Activated effector memory CD4-positive, alpha-beta T cell treated with Interleukin-2 at 50 U/mL for 16 hours (primary cell): ENCODE results near the gene TMX1.

Source experiments
- DNase-seq: peaks from one replicate; pipeline ENCODE4 v3.0.0-alpha.2; 2020

The TMX1 gene

GRCh38 chr14:51244591-51244990, 4.5 kb downstream of the TMX1 start:
- no peak for DNase-seq

DNA sequence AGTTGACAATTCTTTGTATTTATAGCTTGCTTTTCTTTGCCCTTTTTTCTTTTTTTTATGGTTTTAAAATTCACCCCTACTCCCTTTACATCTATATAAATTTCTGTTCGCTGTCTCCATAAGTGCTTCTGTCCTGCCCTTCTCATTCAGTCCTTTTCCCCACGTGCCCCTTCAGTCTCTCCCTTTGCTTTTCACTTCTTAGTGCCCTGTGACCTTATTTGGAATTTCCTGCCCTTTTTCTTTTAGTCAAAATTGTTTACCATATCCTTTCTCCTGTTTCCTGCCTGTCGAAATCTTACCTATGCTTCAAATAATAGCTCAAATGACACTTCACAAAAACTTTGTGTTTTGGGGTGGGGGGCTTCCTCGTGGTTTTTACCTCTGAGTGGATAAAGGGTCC, 6.0 kb downstream of the TMX1 start:
- DNase-seq: no peak

- DNase-seq: no peak
These were observed 8.3 kb downstream of the TMX1 start for GRCh38 chr14:51248016-51248987.

GRCh38 chr14:51251486-51251885, 11.4 kb downstream of the TMX1 start:
- DNase-seq: no peak

- DNase-seq: no peak
These were observed 13.8 kb downstream of the TMX1 start for GRCh38 chr14:51253880-51254279.

DNA sequence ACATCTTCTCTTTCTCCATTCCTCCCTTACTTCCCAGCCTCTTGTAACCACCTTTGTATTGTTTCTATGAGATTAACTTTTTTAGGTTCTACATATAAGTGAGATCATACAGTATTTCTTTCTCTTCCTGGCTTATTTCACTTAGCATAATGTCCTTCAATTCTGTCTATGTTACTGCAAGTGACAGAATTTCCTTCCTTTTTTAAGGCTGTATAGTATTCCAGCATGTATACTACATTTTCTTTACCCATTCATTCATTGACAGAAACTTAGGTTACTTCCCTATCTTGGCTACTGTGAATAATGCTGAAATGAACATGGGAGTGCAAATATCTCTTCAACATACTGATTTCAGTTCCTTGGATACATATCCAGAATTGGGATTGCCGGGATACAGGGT, 18.2 kb downstream of the TMX1 start:
- DNase-seq: no peak

DNA sequence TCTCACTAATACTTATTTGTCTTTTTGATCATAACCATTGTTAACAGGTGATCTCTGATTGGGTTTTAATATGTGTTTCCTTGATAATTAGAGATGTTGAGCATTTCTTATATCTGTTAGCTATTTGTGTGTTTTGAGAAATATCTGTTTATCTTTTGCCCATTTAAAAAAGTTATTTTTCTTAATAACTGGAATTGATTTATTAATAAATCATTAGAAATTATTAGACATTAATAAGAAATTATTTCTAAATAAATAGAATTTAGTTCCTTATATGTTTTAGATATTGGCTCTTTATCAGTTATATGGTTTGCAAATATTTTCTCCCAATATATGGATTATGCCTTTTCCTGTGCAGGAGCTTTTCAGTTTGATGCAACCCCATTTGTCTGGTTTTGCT, 18.7 kb downstream of the TMX1 start:
- no peak for DNase-seq

DNA sequence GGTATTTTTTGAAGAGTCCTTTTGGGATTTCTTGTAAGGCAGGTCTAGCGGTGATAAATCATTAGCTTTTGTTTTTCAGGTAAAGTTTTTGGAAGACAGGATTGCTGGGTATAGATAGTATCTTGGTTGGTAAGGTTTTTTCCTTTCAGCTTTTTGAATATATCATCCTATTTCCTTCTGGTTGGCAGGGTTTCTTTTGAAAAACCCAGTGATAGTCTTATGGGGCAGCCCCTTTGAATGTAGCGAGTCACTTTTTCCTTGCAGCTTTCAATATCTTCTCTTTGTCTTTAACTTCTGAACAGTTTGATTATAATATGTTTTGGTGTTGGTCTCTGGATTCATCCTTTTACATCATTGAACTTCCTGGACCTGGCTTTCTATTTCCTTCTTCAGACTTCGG, 20.2 kb downstream of the TMX1 start:
- DNase-seq: no peak

- DNase-seq: no peak
These were observed 21.1 kb downstream of the TMX1 start for GRCh38 chr14:51261151-51261550.

DNA sequence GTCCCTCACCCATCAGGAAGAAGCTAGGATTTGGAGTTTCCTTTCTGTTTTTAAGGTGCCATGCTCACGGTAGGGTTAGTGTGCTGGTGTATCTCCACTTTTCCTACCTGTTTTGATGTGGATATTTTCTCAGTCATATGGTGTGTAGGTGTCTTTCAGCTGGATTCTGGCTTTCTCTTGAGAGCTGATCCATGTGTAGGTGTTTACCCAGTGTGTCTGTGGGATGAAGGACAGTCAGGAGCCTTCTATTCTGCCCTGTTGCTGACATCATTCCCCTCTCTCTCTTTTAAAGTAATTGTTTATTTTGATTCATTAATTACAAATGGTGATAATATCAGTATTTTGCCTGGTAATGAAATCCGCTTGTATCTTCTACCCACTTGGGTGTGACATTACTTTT, 22.8 kb downstream of the TMX1 start:
- DNase-seq: no peak

GRCh38 chr14:51269634-51270033, 29.6 kb downstream of the TMX1 start:
- DNase-seq: no peak

- DNase-seq: no peak
These were observed 36.6 kb downstream of the TMX1 start for GRCh38 chr14:51276605-51277004.

- DNase-seq: no peak
These were observed 37.8 kb downstream of the TMX1 start for GRCh38 chr14:51277753-51278415.

- DNase-seq: no peak
These were observed 42.5 kb downstream of the TMX1 start for GRCh38 chr14:51282517-51282916.

DNA sequence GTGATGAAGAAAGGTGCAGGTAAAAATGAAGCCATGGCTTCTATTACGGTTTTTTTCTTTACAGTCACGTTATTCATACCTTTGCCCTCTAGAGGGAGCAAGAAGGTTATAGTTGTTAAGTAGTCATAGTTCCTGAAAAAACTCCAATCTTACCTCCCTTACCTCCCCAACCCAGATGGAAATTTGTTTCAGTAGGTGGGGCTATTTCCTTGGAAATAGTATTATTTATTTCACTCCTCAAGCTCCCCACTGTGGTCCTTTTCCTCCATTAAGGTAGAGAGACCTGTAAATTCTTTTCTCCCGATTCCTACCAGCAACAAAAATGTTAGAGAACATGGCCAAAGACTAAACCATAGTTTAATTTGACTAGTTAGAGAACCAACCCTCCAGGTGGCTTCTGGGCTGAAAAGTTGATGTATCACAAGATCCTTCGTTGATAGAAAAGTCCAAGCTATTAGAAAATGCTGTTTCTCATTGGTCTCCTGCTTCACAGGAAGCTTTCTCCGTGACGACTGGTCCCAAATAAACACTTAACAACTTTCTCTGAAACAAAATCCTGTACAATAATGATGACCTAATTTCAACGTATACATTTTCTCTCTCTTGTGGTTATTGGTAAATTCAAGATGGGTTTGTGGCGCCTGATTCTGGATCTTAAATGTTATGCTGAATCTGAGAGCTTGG, 43.5 kb downstream of the TMX1 start:
- no peak for DNase-seq

GRCh38 chr14:51284241-51284640, 44.2 kb downstream of the TMX1 start:
- no peak for DNase-seq

DNA sequence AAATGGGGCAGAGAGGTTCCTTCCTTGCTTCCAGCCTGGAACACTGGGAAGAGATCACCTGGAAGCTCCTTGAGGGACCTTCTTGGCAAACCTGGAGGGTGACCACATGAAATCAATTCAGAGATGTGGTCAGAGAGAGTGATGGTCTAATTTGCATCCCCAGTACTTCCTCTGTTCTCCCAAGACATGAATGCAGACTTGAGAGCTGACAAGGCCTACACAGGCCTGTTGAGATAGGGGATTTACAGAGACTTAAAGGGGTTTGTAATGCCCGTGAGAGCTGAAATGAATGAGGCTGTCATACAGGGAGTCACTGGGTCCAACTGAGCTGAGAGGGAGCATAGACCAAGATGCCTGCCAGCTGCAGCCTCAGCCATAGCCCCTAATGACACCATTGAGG, 45.1 kb downstream of the TMX1 start:
- DNase-seq: no peak

DNA sequence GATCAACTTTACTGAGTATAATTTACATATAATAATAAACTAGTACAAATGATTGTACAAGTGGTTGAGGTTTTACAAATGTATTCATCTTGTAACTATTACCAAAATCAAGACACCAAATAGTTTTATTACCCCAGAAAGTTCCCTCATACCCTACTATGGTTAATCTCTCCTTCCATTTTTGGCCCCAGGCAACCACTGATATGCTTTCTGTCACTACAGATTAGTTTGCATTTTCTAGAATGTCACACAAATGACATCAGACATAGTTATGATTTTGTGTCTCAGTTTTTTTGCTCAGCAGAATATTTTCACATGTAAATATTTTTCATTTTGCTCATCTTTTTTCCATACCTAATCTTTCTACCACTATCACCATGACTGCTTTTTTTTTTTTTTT, 49.1 kb downstream of the TMX1 start:
- DNase-seq: no peak

- DNase-seq: no peak
These were observed 50.1 kb downstream of the TMX1 start for GRCh38 chr14:51290132-51290531.

GRCh38 chr14:51291016-51291415, 51.0 kb downstream of the TMX1 start:
- DNase-seq: no peak

DNA sequence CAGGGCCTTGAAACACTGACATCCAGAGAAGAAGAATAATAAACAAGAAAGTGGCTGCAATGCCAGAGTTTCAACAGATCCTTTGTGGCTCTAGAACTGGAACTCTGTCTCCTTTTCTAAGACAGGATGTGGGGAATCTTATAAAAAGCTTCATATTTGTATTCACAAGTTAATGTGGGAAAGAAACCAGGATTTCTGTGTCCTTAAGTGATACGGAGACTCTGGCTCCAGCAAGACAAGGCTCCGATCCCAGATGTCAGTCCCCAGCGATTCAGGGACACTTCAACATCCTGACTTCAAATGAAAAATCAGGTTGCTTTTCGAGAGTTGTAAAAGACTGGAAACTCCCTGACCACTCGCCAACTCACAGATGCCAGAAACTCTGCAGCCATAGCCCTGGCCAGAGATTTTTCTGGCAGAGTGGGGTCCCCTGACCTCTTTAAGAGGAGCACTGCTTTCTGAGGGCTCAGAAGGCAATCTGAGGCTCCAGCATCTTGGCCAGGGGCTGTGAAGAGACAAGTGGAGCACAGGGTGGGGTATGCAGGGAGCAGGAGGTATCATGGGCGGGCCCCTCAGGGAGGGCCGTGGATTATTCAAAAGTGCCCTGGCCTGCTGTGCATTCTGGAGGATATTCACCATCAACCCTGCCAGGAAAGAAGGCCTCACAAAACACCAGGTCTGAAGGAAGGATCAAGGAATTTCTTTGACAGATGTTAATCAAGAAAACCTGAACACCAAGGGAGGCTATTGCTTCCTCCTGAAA, 53.3 kb downstream of the TMX1 start:
- no peak for DNase-seq

DNA sequence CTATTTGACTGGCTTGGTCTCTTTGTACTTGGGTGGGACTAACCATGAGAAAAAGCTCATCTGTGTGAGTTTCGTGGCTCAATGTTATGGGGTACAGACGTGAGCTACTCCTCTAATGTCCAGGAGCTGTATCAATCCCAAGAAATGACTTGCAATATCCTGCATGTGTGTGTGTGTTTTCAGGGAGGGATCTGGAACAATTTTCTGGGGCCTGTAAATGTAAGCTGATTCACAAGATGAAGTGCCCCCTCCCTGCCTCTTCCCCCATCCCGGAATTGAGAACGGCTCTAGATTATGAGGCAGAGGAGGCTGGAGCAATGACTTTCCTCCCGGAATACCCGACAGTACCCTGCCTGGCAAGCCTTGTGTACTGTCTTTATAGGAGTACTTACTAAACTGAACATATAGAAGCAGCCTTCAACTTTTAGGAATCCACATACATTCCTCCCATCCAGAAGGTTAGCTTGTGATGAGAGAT, 53.9 kb downstream of the TMX1 start:
- no peak for DNase-seq
